T-helper 1 cell treated with Interleukin-12 subunit alpha and Interleukin-12 subunit beta and Interleukin-4 antibody, amounts not matched to agents 30 μg/mL and 1 μg/mL, for 36 hours (primary cell): Measurements from ENCODE around the gene PKD2L1.
A peak's percentile ranks its signal among the peaks of the same experiment; 100 is the strongest.

ENCODE experiments used
- H3K27ac Mint-ChIP-seq: one replicate; pipeline ENCODE4 v1.8.0; 2021; ENCODE audit warnings: mild to moderate bottlenecking, mixed read lengths
- H3K27me3 Mint-ChIP-seq: one replicate; pipeline ENCODE4 v1.8.0; 2021; ENCODE audit warnings: low read depth, mixed read lengths
- H3K36me3 Mint-ChIP-seq: one replicate; pipeline ENCODE4 v1.8.0; 2021; ENCODE audit warnings: low read depth, mixed read lengths
- H3K4me1 Mint-ChIP-seq: one replicate; pipeline ENCODE4 v1.8.0; 2021; ENCODE audit warnings: low read depth, mixed read lengths
- H3K4me3 Mint-ChIP-seq: one replicate; pipeline ENCODE4 v1.8.0; 2021; ENCODE audit warnings: mild to moderate bottlenecking, moderate library complexity, mixed read lengths
- H3K9me3 Mint-ChIP-seq: one replicate; pipeline ENCODE4 v1.8.0; 2021; ENCODE audit warnings: mixed read lengths

PKD2L1 gene

GRCh38 chr10:100347568-100348195 lies 17.7 kb upstream of the PKD2L1 start:
- H3K4me3 Mint-ChIP-seq, result peak overlapping the region; percentile 100
- no peaks in the 10 kb centered on the region for H3K27me3 Mint-ChIP-seq
- peaks cover 46% of the 10 kb centered on the region for H3K36me3 Mint-ChIP-seq
- no peaks in the 10 kb centered on the region for H3K9me3 Mint-ChIP-seq
- peaks cover 63% of the 10 kb centered on the region for H3K4me1 Mint-ChIP-seq
- peak overlapping the region; percentile 88 for H3K27ac Mint-ChIP-seq

- Mint-ChIP-seq H3K4me3 (peak within 1 kb of the TSS; percentile 100), H3K27ac (peak within 1 kb of the TSS; percentile 88), H3K36me3 (peaks cover 38% of the 10 kb centered on the region), H3K27me3 (no peaks in the 10 kb centered on the region), H3K9me3 (no peaks in the 10 kb centered on the region), H3K4me1 (peaks cover 62% of the 10 kb centered on the region)
Observed at GRCh38 chr10:100346765-100347567, 16.9 kb upstream of the PKD2L1 start, which contains the start of gene SCD. SCD (plus strand) TSS chr10:100347233; CDS start chr10:100347505, 272 bp downstream.

- H3K4me1 Mint-ChIP-seq, result peaks cover 61% of the 10 kb centered on the region
- H3K27ac Mint-ChIP-seq, result peak overlapping the region; percentile 75
- H3K9me3 Mint-ChIP-seq, result no peaks in the 10 kb centered on the region
- peak overlapping the region; percentile 100 for H3K4me3 Mint-ChIP-seq
- H3K27me3 Mint-ChIP-seq, result no peaks in the 10 kb centered on the region
- H3K36me3 Mint-ChIP-seq, result peaks cover 35% of the 10 kb centered on the region
Observed at GRCh38 chr10:100346351-100346764, 16.3 kb upstream of the PKD2L1 start.

GRCh38 chr10:100345570-100346330 lies 15.7 kb upstream of the PKD2L1 start:
- Mint-ChIP-seq H3K9me3 (no peaks in the 10 kb centered on the region), H3K36me3 (peaks cover 30% of the 10 kb centered on the region), H3K4me3 (peak overlapping the region; percentile 100), H3K27me3 (no peaks in the 10 kb centered on the region), H3K27ac (peak overlapping the region; percentile 75), H3K4me1 (peaks cover 57% of the 10 kb centered on the region)

GRCh38 chr10:100344241-100344788 lies 14.3 kb upstream of the PKD2L1 start:
- H3K4me1 Mint-ChIP-seq, result peaks cover 48% of the 10 kb centered on the region

GRCh38 chr10:100342627-100342972 lies 12.6 kb upstream of the PKD2L1 start:
- Mint-ChIP-seq H3K4me3 (no peak overlapping the region), H3K27ac (peak overlapping the region; percentile 43), H3K36me3 (peaks cover 2% of the 10 kb centered on the region)

More at GRCh38 chr10:100344241-100344788, 14.3 kb upstream of the PKD2L1 start:
- H3K4me3 Mint-ChIP-seq, result peak overlapping the region; percentile 57
- peaks cover 18% of the 10 kb centered on the region for H3K36me3 Mint-ChIP-seq
- H3K9me3 Mint-ChIP-seq, result no peaks in the 10 kb centered on the region
- H3K27ac Mint-ChIP-seq, result peak overlapping the region; percentile 4
- no peaks in the 10 kb centered on the region for H3K27me3 Mint-ChIP-seq

GRCh38 chr10:100341953-100342626 lies 12.1 kb upstream of the PKD2L1 start:
- Mint-ChIP-seq H3K9me3 (no peaks in the 10 kb centered on the region), H3K4me3 (no peak overlapping the region), H3K4me1 (peaks cover 45% of the 10 kb centered on the region), H3K27ac (peak overlapping the region; percentile 43), H3K27me3 (no peaks in the 10 kb centered on the region), H3K36me3 (peaks cover 2% of the 10 kb centered on the region)

More at GRCh38 chr10:100342627-100342972, 12.6 kb upstream of the PKD2L1 start:
- Mint-ChIP-seq H3K27me3 (no peaks in the 10 kb centered on the region), H3K4me1 (peaks cover 45% of the 10 kb centered on the region), H3K9me3 (no peaks in the 10 kb centered on the region)

GRCh38 chr10:100340948-100341847 lies 11.2 kb upstream of the PKD2L1 start:
- Mint-ChIP-seq H3K4me3 (no peak overlapping the region), H3K9me3 (no peaks in the 10 kb centered on the region), H3K36me3 (peaks cover 2% of the 10 kb centered on the region), H3K27me3 (no peaks in the 10 kb centered on the region), H3K4me1 (peaks cover 43% of the 10 kb centered on the region), H3K27ac (no peak overlapping the region)

GRCh38 chr10:100339236-100339635 lies 9.2 kb upstream of the PKD2L1 start:
- Mint-ChIP-seq H3K4me3 (no peak overlapping the region), H3K9me3 (no peaks in the 10 kb centered on the region), H3K36me3 (no peaks in the 10 kb centered on the region), H3K4me1 (peaks cover 30% of the 10 kb centered on the region), H3K27ac (no peak overlapping the region), H3K27me3 (peaks cover 7% of the 10 kb centered on the region)

- H3K4me1 Mint-ChIP-seq, result peaks cover 24% of the 10 kb centered on the region
- H3K4me3 Mint-ChIP-seq, result no peak overlapping the region
- no peaks in the 10 kb centered on the region for H3K9me3 Mint-ChIP-seq
- no peaks in the 10 kb centered on the region for H3K36me3 Mint-ChIP-seq
- H3K27ac Mint-ChIP-seq, result peak overlapping the region; percentile 42
- H3K27me3 Mint-ChIP-seq, result peaks cover 8% of the 10 kb centered on the region
Observed at GRCh38 chr10:100338434-100339036, 8.5 kb upstream of the PKD2L1 start.

- Mint-ChIP-seq H3K4me3 (no peak overlapping the region), H3K27ac (no peak overlapping the region), H3K27me3 (peaks cover 29% of the 10 kb centered on the region), H3K36me3 (no peaks in the 10 kb centered on the region), H3K9me3 (no peaks in the 10 kb centered on the region), H3K4me1 (peaks cover 16% of the 10 kb centered on the region)
Observed at GRCh38 chr10:100334762-100335161, 4.7 kb upstream of the PKD2L1 start.

- Mint-ChIP-seq H3K4me3 (no peak overlapping the region), H3K9me3 (no peaks in the 10 kb centered on the region), H3K27me3 (peaks cover 29% of the 10 kb centered on the region), H3K36me3 (no peaks in the 10 kb centered on the region), H3K4me1 (peaks cover 9% of the 10 kb centered on the region), H3K27ac (no peak overlapping the region)
Observed at GRCh38 chr10:100333661-100334440, 3.8 kb upstream of the PKD2L1 start.
